Colonic mucosa (tissue), 4 donors: ENCODE data around the gene CALM1. TPM values are rescaled to one million over a fixed set of nuclear protein-coding genes. Genes with fewer than 3 reads are reported as not detected.

Source experiments
- DNase-seq: peaks from one replicate; pipeline ENCODE4 v3.0.0-alpha.2; 2020
- H3K27ac ChIP-seq: fragments of 200-600 bp; one replicate; pipeline ENCODE4 v1.8.0; 2021
- H3K27me3 ChIP-seq: fragments of 200-600 bp; one replicate; pipeline ENCODE4 v1.8.0; 2021
- H3K36me3 ChIP-seq: fragments of 200-600 bp; one replicate; pipeline ENCODE4 v1.8.0; 2021
- H3K4me1 ChIP-seq: fragments of 200-600 bp; one replicate; pipeline ENCODE4 v1.8.0; 2021; ENCODE audit warnings: mild to moderate bottlenecking
- H3K4me3 ChIP-seq: fragments of 200-600 bp; one replicate; pipeline ENCODE4 v1.8.0; 2021
- H3K9ac ChIP-seq, 2 donors: one replicate each; pipeline ENCODE4 v1.7.0; 2013; ENCODE audit warnings: control low read depth in 2 of 2, low read depth in 2 of 2, low read length in 2 of 2
- H3K9me3 ChIP-seq: fragments of 200-600 bp; one replicate; pipeline ENCODE4 v1.8.0; 2021
- CTCF ChIP-seq: fragments of 200-600 bp; IDR thresholded peaks from one replicate; pipeline ENCODE4 v1.8.0; 2022; ENCODE audit warnings: antibody characterized with exemption, mild to moderate bottlenecking
- intact Hi-C: fragments of 100-400 bp; cut with DNase I; formaldehyde crosslinking; loops from one replicate; pipeline ENCODE4 v1.14.1; 2022
- total RNA-seq, 2 donors: library from RNA; stranded (reverse); fragmentation: NEBNext Ultra II Directional in 1 of 2; extraction: Animal tissue kit (Norgen Biotek cat#: 25700) in 1 of 2; gene quantifications; one replicate each; pipeline ENCODE4 v1.2.1, GENCODE V29; 2021
- donor health status: healthy.
- donor health status: DM: no; HTN: no; CAD: no.
- donor health status: DM: no; HTN: no; CAD: no.

CALM1 gene
- total RNA-seq, 2 donors from 2014 or later, result 676 to 714 TPM

GRCh38 chr14:90409209-90409730 is 12.4 kb downstream of the CALM1 start:
- Histone ChIP-seq H3K4me3 (no peak overlapping the region), H3K27ac (no peak overlapping the region), H3K9ac (no peak overlapping the region), H3K4me1 (no peaks in the 10 kb centered on the region), H3K9me3 (no peaks in the 10 kb centered on the region), H3K36me3 (peaks cover 11% of the 10 kb centered on the region), H3K27me3 (no peaks in the 10 kb centered on the region)
- TF ChIP-seq CTCF, result no peak
- DNase-seq, result no peak
- intact Hi-C loops, result no loop called here

- no peak for DNase-seq
- no peak overlapping the region for H3K27ac ChIP-seq
- H3K36me3 ChIP-seq, result no peaks in the 10 kb centered on the region
- H3K9ac ChIP-seq, result no peak overlapping the region
- TF ChIP-seq CTCF, result no peak
- intact Hi-C loops, result no loop called here
- H3K4me3 ChIP-seq, result no peak overlapping the region
- H3K9me3 ChIP-seq, result no peaks in the 10 kb centered on the region
- H3K27me3 ChIP-seq, result no peaks in the 10 kb centered on the region
- no peaks in the 10 kb centered on the region for H3K4me1 ChIP-seq
These were observed 15.2 kb downstream of the CALM1 start for GRCh38 chr14:90412058-90412457.

GRCh38 chr14:90416720-90417119 is 19.9 kb downstream of the CALM1 start:
- no peak for DNase-seq

GRCh38 chr14:90418053-90418452 is 21.2 kb downstream of the CALM1 start:
- DNase-seq, result no peak
- H3K4me3 ChIP-seq, result no peak overlapping the region
- no peak overlapping the region for H3K9ac ChIP-seq
- no peaks in the 10 kb centered on the region for H3K27me3 ChIP-seq
- intact Hi-C loops, result no loop called here
- H3K27ac ChIP-seq, result no peak overlapping the region
- no peaks in the 10 kb centered on the region for H3K36me3 ChIP-seq
- H3K9me3 ChIP-seq, result no peaks in the 10 kb centered on the region
- no peaks in the 10 kb centered on the region for H3K4me1 ChIP-seq
- TF ChIP-seq CTCF, result no peak

More at GRCh38 chr14:90416720-90417119, 19.9 kb downstream of the CALM1 start:
- no peaks in the 10 kb centered on the region for H3K4me1 ChIP-seq
- no peaks in the 10 kb centered on the region for H3K27me3 ChIP-seq
- no peak overlapping the region for H3K4me3 ChIP-seq
- intact Hi-C loops, result no loop called here
- H3K9me3 ChIP-seq, result no peaks in the 10 kb centered on the region
- no peak for TF ChIP-seq CTCF
- H3K9ac ChIP-seq, result no peak overlapping the region
- H3K36me3 ChIP-seq, result no peaks in the 10 kb centered on the region
- H3K27ac ChIP-seq, result no peak overlapping the region

- H3K4me3 ChIP-seq, result no peak overlapping the region
- no peaks in the 10 kb centered on the region for H3K9me3 ChIP-seq
- H3K4me1 ChIP-seq, result no peaks in the 10 kb centered on the region
- H3K9ac ChIP-seq, result peak overlapping the region in 1 of 2 donors; percentile 26
- TF ChIP-seq CTCF, result no peak
- intact Hi-C loops, result no loop called here
- H3K27ac ChIP-seq, result no peak overlapping the region
- no peaks in the 10 kb centered on the region for H3K36me3 ChIP-seq
- peak; percentile 54 for DNase-seq
- H3K27me3 ChIP-seq, result no peaks in the 10 kb centered on the region
These were observed 22.4 kb downstream of the CALM1 start for GRCh38 chr14:90419200-90419599.
